ENCODE data around the gene LUC7L.
"Not testable (repeated sequence)": the region's sequence is repeated elsewhere in the genome, so short reads cannot be mapped to it uniquely, and the experiment has no call there.

LUC7L gene

DNA sequence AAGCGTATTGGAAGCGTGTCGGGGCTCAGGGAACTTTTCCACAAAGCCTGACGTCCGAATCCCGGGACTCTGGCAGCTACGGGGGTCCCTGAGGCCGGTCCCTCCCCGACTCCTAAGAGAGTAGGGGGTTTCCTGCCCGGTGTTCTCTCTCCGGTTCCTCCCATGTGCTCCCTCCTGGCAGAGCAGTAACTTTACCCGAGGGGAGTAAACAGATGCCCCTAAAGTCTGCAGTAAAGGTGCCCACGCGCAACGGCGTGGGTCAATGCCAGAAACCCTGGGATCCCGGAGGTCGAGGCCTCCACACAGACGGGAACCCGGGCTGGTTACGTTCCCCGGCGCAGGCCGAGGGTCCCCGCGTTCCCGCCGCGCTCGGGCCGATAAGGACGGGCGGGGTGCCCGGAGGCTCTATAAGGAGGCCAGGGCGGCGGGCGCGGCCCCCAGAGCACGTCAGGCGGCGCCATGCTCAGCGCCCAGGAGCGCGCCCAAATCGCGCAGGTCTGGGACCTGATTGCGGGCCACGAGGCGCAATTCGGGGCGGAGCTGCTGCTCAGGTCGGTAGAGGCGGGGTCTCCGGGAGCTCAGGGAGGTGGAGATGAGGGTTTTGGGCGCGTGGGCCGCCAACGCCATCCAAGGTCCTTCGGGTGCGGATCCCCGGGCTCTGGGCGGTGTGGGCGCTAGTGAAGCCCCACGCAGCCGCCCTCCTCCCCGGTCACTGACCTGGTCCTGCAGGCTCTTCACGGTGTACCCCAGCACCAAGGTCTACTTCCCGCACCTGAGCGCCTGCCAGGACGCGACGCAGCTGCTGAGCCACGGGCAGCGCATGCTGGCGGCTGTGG is 63.5 kb downstream of the LUC7L start, which contains the start of gene HBM:
TSS of gene HBM (plus strand) at position 440 of the 836 bp plus-strand sequence. CDS start at position 460, 20 bp downstream.
- DNase-seq (ENCODE audit: low read depth in 2 of 2) = no peak

DNA sequence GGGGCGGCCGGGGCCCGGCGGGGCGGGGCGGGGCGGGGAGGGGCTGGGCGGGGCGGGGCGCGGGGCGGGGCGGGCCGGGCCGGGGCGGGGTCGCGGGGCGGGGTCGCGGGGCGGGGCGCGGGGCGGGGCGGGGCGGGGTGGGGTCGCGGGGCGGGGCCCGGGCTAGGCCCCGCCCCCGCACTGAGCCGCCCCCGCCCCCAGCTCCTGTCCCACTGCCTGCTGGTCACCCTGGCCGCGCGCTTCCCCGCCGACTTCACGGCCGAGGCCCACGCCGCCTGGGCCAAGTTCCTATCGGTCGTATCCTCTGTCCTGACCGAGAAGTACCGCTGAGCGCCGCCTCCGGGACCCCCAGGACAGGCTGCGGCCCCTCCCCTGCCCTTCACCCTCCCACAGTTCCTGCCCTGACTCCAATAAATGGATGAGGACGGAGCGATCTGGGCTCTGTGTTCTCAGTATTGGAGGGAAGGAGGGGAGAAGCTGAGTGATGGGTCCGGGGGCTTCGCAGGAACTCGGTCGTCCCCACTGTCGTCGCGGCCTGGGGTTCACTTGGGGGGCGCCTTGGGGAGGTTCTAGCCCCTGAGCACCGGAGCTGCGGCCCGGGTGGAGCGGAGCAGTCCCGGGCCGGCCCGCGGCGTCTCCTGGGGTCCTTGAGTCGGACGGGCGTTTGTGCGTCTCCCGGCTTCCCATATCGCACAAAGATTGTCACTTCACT is 64.3 kb downstream of the LUC7L start:
- DNase-seq (ENCODE audit: low read depth in 2 of 2) = no peak

GRCh38 chr16:164134-164823 is 65.0 kb downstream of the LUC7L start:
- not testable (repeated sequence) for DNase-seq (ENCODE audit: low read depth in 2 of 2)

DNA sequence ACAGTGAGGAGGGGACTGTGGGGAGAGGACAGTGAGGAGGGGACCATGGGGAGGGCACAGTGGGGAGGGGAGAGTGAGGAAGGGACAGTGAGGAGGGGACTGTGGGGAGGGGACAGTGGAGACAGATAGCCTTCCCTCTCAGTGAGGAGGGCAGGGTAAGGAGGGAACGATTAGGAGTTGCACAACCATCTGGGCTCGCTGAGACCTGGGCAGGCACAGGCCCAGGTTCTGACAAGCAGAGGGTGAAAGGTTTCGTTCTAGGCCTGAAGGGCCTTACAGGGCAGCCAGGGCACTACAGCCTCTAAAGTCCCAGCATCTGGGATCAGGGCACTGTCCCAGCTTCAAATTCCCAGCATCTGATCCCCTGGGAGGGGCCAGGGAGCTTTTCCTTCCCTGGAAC is 65.6 kb downstream of the LUC7L start:
- not testable (repeated sequence) for DNase-seq (ENCODE audit: low read depth in 2 of 2)

GRCh38 chr16:163139-163538 is 66.1 kb downstream of the LUC7L start:
- DNase-seq (ENCODE audit: low read depth in 2 of 2) = not testable (repeated sequence)

- no peak for DNase-seq (ENCODE audit: low read depth in 2 of 2)
These were observed 66.8 kb downstream of the LUC7L start for GRCh38 chr16:162271-162991.

- DNase-seq (ENCODE audit: low read depth in 2 of 2) = no peak
These were observed 68.5 kb downstream of the LUC7L start for GRCh38 chr16:160691-161190.

GRCh38 chr16:160242-160641 is 69.0 kb downstream of the LUC7L start:
- DNase-seq (ENCODE audit: low read depth in 2 of 2) = not testable (repeated sequence)

GRCh38 chr16:159136-159849 is 70.0 kb downstream of the LUC7L start:
- no peak for DNase-seq (ENCODE audit: low read depth in 2 of 2)

GRCh38 chr16:155031-155398 is 74.2 kb downstream of the LUC7L start:
- no peak for DNase-seq (ENCODE audit: low read depth in 2 of 2)

DNA sequence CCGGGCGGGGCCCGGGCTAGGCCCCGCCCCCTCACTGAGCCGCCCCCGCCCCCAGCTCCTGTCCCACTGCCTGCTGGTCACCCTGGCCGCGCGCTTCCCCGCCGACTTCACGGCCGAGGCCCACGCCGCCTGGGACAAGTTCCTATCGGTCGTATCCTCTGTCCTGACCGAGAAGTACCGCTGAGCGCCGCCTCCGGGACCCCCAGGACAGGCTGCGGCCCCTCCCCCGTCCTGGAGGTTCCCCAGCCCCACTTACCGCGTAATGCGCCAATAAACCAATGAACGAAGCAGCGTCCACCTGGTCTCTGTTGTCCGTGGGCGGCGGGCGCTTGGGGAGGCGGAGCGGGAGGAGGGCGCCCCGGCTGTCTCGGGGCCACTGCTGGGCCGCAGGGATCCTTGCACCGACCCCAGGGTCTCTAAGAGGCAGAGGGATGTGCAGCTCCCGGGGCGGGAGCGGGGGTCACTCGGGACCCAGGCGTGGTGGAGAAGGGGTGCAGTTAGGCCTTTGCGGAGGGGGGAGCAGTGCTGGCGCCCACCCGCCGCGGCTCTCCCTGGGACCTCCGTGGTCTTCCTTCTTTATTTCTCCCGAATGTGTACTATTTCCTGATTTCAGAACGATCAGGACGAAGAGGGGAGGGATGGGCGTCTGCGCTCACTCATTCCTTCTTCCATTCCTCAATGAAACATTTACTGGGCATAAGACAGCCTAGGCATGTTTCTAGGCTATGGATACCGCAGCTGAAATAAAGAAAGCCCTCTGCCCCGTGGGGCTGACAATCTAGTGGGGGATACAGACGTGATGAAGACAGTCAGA is 74.8 kb downstream of the LUC7L start:
- no peak for DNase-seq (ENCODE audit: low read depth in 2 of 2)

DNA sequence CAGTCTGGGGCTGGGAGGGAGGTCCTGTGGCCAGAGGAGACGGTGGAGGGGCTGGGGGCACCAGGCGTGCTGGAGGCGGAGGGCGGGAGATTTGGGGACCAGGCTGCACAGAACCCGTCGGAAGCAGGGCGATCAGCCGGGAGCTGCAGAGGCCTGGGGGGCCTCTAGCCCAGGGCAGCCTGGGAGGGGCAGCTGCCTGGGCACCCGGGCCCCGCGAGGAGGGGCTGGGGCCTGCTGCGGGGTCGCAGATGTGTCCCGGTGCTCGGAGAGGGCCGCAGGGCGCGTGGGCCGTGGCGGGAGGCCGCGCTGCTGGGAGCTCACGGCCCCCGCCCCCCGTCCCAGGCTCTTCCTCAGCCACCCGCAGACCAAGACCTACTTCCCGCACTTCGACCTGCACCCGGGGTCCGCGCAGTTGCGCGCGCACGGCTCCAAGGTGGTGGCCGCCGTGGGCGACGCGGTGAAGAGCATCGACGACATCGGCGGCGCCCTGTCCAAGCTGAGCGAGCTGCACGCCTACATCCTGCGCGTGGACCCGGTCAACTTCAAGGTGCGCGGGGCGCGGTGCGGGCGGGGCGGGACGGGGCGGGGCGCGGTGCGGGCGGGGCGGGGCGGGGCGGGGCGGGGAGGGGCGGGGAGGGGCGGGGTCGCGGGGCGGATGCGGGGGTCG is 75.6 kb downstream of the LUC7L start:
- not testable (repeated sequence) for DNase-seq (ENCODE audit: low read depth in 2 of 2)

DNA sequence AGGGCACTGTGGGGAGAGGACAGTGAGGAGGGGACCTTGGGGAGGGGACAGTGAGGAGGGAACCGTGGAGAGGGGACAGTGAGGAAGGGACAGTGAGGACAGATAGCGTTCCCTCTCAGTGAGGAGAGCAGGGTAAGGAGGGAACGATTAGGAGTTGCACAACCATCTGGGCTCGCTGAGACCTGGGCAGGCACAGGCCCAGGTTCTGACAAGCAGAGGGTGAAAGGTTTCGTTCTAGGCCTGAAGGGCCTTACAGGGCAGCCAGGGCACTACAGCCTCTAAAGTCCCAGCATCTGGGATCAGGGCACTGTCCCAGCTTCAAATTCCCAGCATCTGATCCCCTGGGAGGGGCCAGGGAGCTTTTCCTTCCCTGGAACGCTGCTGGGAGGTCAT is 76.1 kb downstream of the LUC7L start:
- not testable (repeated sequence) for DNase-seq (ENCODE audit: low read depth in 2 of 2)

DNA sequence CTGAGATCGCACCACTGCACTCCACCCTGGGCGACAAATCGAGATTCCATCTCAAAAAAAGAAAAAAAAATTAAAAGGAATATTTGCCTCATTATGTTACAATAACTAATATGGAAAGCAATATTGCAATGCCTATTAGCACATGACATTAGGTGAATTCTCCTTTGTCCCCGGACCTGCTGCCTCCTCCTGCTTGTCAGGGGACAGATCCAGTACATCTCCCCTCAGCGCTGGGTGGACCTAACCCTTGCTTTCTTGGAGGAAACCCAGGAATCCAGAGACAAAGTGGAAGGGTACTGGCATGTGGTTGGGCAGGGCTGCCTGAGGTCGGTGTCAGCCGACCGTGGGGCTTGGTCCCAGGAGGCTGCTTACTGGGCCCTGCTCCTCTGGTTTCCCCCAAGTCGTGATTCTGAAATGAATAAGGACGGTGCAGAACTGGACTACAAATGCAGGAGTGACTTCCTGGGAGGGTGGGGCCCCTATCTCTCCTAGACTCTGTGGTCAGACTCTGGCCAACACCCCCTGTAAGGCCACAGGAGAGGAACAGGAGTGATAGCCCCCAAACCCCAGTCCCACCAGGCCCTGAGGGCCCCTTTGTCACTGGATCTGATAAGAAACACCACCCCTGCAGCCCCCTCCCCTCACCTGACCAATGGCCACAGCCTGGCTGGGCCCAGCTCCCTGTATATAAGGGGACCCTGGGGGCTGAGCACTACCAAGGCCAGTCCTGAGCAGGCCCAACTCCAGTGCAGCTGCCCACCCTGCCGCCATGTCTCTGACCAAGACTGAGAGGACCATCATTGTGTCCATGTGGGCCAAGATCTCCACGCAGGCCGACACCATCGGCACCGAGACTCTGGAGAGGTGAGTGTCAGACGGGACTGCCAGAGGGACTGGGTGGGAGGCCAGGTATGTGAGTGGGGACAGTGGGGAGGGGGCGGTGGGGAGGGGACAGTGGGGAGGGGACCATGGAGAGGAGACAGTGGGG is 76.8 kb downstream of the LUC7L start, which contains the start of gene HBZ:
TSS of gene HBZ (plus strand) at position 504 of the 988 bp plus-strand sequence. CDS start at position 770, 266 bp downstream.
- no peak for DNase-seq (ENCODE audit: low read depth in 2 of 2)

DNA sequence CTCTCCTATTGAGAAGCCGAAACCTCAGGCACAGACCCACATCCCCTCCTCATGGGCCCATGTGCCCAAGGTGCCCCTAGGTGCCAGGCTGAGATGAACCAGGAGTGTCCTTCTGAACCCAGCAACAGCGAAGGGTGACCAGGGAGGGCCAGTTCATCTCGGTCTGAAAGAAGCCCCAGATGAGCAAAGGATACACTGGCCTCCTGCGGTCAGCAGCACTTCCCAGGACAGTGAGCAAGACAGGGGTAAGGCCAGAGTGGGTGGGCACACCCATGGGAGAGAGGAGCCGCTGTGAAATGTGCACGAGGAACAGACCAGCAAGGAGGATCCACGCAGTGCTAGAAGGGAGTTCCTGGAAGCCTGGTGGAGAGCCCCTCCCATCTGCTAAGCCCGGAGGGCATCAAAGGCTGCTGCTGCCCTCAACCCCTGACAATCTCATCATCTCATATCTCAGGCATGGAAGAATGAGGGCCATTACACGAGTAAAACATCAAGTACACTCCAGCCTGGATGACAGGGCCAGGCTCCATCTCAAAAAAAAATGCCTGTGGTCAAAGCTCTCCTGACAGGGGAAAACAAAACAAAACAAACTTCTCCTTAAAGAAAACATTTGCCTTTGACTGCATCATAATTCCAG is 80.1 kb downstream of the LUC7L start:
- no peak for DNase-seq (ENCODE audit: low read depth in 2 of 2)

DNA sequence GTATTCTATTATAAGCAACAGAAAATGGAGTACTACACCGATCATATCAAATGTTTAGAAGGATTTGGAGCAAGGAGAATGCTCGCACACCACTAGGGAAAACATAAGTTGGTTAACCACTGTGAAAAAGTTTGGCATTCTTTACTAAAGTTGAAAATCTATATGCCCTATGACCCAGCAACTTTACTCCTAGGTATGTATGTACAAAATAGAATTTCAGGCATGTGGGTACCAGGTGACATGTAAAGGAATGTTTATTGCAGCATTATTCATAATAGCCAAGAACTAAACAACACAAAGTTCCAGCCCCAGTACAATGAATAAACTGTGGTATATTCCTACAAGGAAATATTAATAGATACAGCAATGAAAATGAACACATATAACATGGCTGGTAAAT is 82.6 kb downstream of the LUC7L start:
- no peak for DNase-seq (ENCODE audit: low read depth in 2 of 2)

DNA sequence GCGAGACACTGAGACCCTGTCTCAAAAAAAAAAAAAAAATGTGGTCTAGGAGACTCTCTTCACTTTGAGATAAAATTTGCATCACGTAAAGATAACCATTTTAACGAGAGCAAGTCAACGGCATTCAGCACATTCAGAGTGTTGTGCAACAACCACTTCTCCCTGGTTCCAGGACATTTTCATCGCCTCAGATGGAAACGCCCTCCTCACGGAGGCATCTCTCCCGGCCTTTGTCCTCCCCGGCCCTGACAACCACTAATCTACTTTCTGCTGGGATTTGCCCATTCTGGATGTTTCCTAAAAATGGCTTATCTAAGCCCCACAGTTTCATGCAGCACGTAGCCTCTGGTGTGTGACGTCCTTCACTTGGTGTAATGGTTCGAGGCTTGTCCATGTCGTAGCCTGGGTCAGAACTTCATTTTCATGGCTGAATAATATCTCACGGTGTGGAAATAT is 84.4 kb downstream of the LUC7L start:
- no peak for DNase-seq (ENCODE audit: low read depth in 2 of 2)

DNA sequence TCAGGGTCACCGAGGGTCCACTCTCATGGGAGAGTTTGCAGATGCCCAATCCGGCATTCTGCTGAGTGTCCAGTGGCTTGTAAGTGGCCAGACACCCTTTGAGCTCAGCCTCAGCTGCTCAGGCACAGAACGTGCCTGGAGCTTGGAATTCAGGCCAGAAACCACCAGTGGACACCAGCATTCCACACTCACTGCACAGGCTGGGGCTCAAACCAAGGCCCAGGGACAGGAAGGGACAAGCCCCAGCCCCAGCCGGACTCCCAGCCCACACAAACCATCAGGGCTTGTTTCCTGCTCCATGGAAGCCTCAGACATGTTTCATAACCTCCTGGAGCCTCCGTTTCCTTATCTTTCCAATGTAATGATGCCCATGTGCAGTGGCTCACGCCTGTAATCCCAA is 85.8 kb downstream of the LUC7L start:
- no peak for DNase-seq (ENCODE audit: low read depth in 2 of 2)

Data from stimulated activated CD8-positive, alpha-beta memory T cell treated with anti-CD3 and anti-CD28 coated beads, Interleukin-15, amount 100 ng/mL, for 4 hours (primary cell).